GM19025 (cell line): ENCODE data around the gene SERTAD1.

ENCODE experiments used
- ATAC-seq: cut with Tn5 transposase; IDR thresholded peaks from one replicate; pipeline ENCODE4 v1.9.1; 2021; ENCODE audit warnings: mild to moderate bottlenecking, low read depth, moderate library complexity; ENCODE audit not compliant: unreplicated experiment

The SERTAD1 gene

DNA sequence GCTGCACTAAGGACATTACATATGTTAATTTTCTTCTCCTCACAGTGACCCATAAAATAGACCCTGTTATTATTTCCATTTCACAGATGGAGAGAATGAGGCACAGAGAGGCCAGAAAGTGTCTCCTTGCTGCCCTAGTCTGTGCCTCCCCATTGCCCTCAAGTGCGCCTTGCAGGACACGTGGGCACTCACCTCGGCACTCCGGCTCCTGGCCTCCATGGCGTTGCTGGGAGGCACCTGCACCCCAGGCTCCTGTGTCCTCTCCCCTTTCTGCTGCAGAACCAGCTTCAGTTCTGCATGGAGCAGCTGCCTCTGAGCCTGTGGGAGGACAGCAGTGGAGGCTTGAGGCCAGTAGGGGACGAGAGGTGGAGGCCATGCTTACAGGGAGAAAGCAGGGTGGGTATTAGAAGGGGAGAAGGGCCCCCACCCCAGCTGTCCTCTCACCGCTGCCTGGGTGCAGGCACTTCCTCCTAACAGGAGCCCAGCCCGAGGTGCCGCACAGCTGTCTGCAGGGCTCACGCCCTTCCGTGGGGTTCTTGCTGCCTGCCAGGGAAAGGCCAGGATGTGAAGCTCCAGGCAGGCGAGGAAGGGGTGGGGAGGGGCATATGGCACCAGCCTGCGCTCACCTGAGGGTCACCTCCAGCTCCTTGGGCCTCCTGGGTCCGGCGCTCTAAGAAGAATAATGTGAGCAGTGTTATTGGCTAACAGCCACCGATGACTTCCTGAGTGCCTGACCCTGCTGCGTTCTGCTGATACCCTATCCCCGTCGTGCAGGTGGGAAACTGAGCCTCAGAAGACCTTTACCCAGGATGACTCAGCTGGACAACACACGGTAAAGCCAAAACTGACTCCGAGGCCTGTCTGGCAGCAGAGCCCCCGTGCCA is 17.8 kb downstream of the SERTAD1 start:
- ATAC-seq: no peak

DNA sequence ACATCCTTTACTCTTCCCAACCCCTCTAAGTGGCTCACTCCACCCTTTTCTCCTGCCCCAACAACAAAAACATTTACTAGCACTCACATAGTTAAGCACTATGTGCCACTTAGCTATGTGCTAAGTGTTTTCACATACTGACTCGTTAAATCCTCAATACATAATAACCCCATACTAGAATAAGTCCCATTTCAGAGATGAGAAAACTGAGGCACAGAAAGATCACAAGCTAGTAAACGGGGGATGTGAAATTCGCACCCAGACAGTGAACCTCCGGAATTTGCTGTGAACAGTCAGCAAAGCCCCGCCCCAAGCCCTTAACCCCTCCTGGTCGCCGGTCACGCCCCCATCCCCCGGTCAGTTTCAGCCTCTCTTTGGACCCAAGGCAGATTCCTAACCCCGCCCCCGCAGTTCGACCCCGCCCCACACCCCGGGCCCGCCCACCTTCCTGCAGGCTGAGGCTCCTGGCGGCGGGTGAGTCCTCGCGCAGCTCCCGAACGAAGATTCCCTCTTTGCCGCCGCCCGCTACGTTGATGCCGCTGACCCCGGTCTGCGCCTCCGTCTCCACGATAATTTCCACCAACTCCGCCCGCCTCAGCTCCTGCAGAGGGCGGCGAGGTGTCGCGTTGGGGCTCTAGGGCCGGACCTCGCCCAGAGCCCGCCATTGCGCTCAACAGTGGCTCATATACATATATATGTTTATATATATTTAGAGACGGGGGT is 22.4 kb downstream of the SERTAD1 start:
- ATAC-seq: peak; percentile 40

DNA sequence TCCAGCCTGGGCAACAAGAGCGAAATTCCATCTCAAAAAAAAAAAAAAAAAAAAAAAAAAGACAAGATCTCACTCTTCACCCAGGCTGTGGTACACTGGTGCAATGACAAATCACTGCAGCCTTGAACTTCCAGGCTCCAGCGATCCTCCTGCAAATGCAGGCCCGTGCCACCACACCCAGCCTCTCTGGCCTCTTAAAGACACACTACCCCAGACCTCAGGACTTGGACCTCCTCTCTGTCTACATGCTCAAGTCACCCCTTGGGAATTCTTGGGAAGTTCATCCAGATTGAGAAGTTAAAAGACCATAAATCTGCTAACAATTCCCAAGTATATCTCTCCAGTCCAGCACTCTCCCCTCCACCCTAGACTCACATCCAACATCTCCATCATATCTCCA is 25.2 kb downstream of the SERTAD1 start:
- no peak for ATAC-seq

DNA sequence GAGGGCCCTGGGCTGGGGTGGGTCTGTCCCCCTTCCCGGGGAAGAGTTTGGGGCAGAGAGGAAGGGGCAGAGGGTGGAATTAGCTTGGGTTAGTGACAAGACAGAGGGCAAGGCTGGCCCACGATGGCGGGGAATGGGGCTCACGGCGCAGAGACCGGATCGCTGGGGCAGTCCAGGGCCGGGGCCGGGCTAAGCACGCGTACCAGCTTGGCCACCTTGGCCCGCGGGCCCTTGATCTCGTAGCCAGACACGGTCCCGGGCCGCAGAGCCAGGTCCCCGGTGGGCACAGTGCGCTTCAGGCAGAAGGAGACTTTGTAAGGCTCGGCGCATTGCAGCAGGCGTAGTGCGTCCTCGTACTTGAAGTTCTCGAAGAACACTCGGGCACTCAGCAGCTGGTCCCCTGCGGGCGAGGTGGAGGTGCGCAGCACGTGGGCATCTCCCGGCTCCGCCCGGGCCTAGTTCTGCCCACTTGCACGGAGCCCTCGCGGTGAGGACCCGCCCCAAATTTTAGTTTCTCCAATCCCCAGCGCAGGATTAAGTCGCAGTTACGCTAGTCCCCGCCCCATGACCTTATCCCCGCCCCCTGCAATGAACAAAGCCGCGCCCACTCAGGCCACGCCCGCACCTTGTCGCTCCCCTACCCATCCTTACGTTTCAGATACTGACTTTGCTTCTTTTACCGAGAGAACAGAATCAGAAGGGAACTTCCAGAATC is 27.2 kb downstream of the SERTAD1 start:
- no peak for ATAC-seq

DNA sequence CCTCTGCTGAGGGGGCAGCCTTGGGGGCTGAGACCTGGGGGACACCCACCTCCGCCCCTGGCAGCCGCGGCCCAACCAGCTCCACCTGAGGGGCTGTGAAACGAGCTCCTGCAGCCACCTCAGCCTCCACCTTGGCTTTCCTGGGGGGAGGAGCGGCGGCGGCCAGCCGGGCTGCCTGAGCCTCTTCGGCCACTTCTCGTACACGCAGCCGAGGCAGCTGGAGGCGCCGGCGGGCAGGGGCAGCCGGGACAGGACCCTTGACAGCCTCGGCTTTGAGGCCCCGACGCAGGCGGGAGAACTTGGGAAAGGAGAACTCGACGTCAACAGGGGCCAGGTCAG is 28.3 kb downstream of the SERTAD1 start:
- no peak for ATAC-seq

DNA sequence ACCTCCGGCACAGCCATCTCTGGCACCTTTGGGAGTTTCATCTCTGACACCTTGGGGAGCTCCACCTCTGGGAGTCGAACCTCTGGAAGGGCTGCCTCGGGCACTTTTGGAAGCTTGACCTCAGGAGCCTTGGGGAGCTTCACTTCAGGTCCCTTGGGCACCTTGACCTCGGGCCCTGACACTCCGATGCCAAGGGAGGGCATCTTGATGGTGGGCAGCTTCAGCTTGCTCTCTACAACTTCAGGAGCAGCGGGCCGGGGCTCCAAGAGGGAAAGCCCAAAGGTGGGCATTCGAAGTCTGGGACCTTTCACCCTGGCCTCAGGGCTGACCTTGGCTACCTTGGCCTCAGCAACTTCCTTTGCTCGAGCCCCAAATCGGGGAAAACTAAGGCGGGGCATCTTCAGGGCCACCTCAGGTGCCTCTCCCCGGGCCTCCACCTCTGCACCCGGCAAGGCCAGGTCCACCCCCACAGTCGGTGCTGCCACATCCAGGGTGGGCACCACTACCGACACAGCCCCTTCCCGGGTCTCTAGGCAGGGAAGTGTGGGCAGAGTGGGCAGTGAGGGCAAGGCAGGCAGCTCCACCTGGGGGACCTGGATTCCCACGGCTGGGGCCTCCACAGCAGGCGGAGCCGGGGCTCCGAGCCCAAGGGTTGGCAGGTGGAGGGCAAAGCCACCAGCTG is 28.8 kb downstream of the SERTAD1 start:
- no peak for ATAC-seq

DNA sequence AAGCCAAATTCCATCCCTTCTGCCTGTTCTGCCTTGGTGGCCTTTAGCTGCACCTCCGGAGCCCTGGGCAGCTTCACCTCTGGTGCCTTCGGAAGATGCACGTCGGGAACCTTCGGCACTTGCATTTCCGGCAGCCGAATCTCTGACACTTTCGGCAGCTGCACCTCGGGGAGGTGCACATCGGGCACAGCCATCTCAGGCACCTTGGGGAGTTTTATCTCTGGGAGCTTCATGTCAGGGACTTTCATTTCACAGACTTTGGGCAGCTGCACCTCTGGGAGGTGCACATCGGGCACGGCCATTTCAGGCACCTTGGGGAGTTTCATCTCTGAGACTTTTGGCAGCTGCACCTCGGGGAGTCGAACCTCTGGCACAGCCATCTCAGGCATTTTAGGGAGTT is 29.8 kb downstream of the SERTAD1 start:
- ATAC-seq: no peak

DNA sequence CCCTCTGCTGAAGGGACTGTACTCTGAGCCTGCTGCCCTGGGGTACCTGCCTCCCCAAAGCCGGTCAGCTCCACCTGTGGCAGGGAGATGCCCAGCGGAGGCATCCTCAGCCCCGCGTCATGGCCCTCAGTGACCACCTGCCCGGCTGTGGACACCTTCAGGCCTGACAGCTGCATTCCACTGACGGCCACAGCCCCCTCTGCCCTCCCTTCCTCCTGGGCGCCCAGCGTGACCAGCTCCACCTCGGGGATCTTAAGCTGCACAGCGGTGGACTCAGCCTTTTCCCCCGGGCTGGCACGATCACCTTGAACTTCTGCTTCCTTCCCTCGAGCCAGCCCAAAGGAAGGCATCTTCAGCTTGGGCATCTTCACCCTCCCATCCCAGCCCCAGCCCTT is 31.0 kb downstream of the SERTAD1 start:
- no peak for ATAC-seq

DNA sequence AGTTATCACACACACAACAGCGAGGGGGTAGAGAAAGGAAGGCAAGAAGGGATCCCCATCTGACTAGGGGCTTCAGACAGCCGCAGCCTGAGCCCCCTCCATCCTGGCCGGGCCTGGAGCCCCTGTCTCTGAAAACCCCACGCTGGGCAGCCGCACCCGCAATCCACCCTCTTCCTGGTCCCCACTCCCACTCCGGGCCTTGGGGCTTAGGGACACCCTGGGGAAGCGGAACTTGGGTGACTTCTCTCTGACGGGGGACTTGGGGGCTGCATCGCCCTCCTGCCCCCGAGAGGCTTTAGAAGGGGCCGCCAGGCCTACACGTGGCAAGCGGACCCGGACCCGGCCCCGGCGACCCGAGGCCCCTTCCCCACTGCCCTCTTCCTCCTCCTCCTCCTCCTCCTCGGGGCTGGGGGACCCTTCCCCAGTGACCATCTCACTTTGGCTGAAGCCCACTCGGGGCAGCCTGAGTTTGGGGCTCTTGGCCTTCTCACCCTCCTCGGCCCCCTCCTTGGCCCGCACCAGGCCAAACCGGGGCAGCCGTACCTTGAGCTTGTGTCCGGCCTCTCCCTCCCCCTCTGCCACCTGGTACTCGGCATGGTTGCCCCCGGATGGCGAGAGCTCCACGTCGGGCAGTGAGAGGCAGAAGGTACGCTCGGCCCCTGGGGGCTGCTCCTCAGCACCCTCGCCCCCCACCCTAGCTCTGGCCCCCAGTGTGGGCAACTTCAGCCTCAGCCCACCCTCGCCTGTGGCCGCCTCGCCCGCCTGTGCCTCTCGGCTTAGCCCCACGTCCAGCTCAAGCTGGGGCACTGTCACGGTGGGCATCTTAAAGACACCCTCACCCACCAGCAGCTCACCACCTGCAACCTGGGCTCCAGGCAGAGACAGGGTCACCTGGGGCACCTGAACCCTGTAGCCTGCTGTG is 31.6 kb downstream of the SERTAD1 start:
- ATAC-seq: no peak

DNA sequence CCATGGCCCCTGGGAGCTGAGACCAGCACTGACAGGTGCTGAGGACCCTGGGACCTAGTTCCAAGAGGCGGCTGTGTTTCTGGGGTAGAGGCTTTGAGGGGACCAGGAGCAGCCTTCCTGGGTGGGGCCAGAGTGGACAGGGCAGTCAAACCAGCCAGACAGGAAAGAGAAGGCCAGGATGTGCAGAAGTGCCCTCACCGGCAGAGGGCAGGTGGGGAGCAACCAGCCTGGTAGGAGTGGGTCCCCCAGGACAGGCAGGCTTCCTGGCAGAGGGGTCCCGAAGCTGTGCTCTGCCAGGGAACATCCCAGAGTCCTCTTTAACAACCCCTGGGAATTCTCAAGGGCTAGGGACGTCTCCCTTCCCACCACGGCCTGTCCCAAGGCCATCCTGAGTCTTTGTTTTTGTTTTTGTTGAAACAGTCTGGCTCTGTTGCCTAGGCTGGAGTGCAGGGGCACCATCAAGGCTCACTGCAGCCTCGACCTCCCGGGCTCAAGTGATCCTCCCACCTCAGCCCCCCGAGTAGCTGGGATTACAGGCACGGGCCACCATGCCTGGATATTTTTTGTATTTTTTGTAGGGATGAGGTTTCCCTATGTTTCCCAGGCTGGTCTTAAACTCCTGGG is 32.8 kb downstream of the SERTAD1 start:
- no peak for ATAC-seq

DNA sequence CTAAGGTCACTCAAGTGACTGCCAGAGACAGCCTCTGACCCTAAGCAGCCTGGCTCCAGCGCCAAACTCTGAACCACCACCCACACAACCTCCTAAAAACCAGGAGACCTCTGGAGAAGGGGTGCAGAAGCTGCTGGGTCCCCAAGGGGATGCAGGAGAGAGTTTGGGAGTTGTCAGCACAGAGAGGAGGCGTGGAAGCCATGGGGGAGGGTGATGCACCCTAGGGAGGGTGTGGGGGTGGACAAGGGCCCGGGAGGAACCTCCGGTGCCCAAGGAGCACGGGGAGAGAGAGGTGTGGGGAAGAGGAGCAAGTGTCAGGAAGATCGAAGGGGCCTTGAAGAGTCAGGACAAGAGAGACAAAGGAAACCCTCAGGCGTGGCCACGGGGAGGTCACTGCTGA is 33.7 kb downstream of the SERTAD1 start:
- ATAC-seq: no peak

DNA sequence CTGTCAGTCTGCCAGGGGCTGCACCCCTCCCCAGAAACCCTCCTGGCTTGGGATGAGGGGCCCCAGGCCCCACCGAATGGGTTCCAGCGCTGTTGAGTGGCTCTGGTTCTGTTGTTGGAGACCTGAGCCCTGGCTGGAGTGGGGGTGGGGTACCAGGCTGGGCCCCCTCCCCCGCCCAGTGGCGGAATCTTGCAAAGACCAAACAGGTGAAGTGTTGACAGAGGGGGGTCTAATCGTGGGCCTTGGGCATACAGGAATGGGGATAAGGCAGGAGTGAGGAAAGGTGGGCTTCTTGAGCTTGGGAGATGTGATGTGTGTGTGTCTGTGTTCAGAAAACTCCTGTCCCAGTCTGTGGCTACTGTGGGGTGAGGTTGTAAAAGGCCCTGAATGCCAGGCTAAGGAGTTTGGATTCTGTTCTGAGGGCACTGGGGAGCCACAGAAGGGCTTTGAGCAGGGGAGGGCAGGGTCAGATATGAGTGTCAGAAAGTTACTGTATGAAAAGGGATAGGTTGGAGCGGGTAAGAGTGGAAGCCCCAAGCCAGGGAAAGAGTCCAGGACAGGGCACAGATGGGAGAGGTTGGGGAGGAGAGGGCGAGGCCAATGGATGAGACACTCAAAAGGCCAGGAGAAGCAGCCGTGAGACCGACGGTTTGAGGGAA is 35.6 kb downstream of the SERTAD1 start, which contains the start of gene HIPK4:
TSS of gene HIPK4 (minus strand) at position 98 of the 659 bp plus-strand sequence. CDS start 279 bp downstream, outside the sequence.
- ATAC-seq: no peak

DNA sequence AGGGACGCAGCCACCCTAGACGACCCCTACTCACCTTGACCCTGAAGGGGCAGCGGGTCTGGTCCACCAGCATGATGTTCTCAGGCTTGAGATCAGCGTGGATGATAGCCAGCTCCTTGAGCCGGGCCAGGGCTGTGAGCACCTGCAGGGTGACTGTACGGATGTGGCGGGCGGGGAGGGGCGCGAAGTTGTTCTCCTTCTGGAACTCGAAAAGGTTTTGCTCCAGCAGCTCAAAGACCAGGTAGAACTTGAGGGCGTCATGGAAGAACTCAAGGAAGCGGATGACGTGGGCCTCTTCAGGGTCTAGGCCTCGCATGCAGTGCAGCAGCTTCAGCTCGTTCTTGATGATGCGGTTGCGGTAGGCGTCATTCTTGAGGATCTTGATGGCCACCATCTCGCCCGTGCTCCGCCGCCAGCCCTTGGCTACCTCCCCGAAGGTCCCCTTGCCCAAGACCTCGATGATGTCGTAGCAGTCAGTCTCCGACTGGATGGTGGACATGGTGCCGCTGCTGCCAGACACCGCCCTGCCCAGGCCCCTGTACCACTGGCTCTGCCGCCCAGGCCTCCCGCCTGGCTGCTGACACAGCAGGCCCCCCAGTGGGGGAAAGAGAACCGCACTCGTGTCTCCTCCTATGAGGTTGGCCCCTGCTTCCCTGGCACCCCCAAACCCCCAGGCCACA is 36.2 kb downstream of the SERTAD1 start:
- ATAC-seq: no peak

DNA sequence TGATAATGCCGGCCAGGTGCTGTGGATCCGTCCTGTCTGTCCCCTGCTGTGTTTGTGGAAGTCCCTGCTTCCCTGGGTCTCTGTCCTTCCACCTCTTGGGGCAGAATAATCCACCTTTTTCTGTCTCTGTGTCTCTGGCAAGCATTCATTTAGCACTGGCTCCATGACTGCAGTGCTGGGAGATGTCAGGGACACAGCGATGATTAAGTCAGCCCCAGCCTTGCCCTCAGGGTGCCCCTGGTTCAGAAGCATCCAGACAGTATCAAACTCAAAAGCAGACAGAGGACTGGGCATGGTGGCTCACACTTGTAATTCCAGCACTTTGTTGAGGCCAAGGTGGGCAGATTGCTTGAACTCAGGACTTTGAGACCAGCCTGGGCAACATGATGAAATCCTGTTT is 37.3 kb downstream of the SERTAD1 start:
- ATAC-seq: no peak

DNA sequence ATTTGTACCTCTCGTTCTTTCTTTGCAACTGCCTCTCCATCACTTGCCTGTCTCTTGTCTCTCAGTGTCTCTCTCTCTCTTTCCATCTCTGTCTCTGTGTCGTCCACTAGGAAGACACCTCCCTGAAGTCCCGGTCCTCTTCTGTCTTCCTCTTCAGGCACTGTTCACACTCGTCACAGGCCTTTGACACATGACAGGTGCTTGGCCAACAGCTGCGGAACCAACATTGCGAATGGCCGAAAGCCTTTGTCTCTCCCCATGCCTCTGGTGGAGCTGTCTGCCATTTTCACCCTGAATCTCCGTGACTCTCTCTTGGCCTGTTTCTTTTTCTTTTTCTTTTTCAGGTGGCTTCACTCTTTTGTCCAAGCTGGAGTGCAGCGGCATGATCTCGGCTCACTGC is 38.6 kb downstream of the SERTAD1 start:
- ATAC-seq: no peak

DNA sequence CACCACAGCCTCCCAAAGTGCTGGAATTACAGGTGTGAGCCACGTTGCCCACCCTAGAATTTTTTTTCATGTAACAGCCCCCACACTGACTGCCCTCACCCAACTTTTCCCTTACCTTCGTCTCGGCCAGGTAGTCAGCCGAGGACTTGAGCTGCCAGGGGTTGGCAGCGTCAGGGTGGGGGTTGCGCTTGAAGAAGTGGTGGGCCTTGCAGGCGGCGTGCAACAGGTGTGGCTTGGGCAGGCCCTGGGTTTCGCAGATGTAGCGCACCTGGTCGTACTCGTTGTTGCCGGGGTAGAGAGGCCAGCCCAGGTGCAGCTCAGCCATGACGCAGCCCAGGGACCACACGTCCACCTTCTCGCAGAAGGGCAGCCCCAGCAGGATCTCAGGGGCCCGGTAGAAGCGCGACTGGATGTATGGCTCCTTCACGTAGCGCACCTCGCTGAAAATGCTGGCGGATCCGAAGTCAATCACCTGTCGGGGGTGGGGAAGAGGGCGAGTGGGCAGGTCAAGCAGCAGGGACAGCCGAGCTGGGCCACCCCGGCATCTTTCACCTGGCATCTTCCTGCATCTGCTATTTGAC is 42.0 kb downstream of the SERTAD1 start:
- no peak for ATAC-seq

DNA sequence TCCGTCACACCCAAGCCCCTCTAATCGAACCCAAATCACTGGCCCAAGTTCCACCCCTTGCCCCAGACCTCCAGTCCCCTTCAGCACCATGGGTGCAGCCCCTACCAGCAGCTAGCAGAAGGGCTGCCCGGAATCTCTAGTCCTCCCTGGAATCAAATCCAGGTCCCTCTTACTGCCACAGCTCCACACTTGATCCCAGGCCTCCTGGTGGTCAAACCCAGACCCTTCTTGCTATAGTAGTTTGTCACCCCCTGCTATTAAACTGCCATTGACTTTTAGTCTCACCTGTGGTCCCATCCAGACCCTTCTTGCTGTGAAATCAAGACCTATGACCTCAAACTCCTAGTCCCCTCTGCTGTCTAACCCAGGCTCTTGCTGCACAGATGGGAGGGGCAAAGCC is 44.5 kb downstream of the SERTAD1 start:
- ATAC-seq: no peak
